ENCODE data around the gene EXOSC10. TPM values are rescaled to one million over a fixed set of nuclear protein-coding genes. Genes with fewer than 3 reads are reported as not detected.
A peak's percentile ranks its signal among the peaks of the same experiment; 100 is the strongest.

The EXOSC10 gene
- total and polyA plus RNA-seq, 2 of the 13 experiments (the other 11 are each of a cell fraction or from before 2014, with no cell fraction given): 48.4 to 67.6 TPM

- TF ChIP-seq TRIM22 (IDR thresholded peaks at IDR 0.05) (no peak), GPBP1L1 (CRISPR knock-in tag; IDR thresholded peaks at IDR 0.05) (no peak), RFX5 (IDR thresholded peaks at IDR 0.05; ENCODE audit: low read depth, low read length) (no peak), ZNF792 (CRISPR knock-in tag; IDR thresholded peaks at IDR 0.05) (no peak), HMGXB4 (CRISPR knock-in tag; IDR thresholded peaks at IDR 0.05; ENCODE audit: borderline replicate concordance in 1 of 2, low read depth in 1 of 2) (peak; percentile 28 to 62; a peak in 3 of 4 replicates), KDM3A (CRISPR knock-in tag; IDR thresholded peaks at IDR 0.05; ENCODE audit: low read depth) (peak; percentile 31; the same call in 1 of the 2 replicates), HINFP (CRISPR knock-in tag; IDR thresholded peaks at IDR 0.05; ENCODE audit: low read depth) (0 out of 2 replicates have a peak, but pooled peaks have one; percentile 44), MEIS2 (CRISPR knock-in tag; IDR thresholded peaks at IDR 0.05) (no peak), PHF5A (CRISPR knock-in tag; IDR thresholded peaks at IDR 0.05; ENCODE audit: low read depth, unreplicated experiment) (no peak), SMAD9 (CRISPR knock-in tag; IDR thresholded peaks at IDR 0.05) (no peak), NFYB (CRISPR knock-in tag; IDR thresholded peaks at IDR 0.05) (no peak), SRSF4 (IDR thresholded peaks at IDR 0.05; ENCODE audit: low read depth, low read length, poor library complexity, severe bottlenecking) (no peak), ZNF800 (CRISPR knock-in tag; IDR thresholded peaks at IDR 0.05) (no peak), HNRNPK (IDR thresholded peaks at IDR 0.05; ENCODE audit: low read depth, low read length, poor library complexity, severe bottlenecking) (no peak), KMT2A (CRISPR knock-in tag; IDR thresholded peaks at IDR 0.05) (no peak), HMG20B (CRISPR knock-in tag; conservative IDR thresholded peaks at IDR 0.05) (no peak), MIER2 (CRISPR knock-in tag; IDR thresholded peaks at IDR 0.05) (0 out of 2 replicates have a peak, but pooled peaks have one; percentile 15), ISL2 (CRISPR knock-in tag; IDR thresholded peaks at IDR 0.05) (0 out of 2 replicates have a peak, but pooled peaks have one; percentile 25), RBFOX2 (IDR thresholded peaks at IDR 0.05; ENCODE audit: low read depth, low read length) (peak; percentile 89), TEAD2 (CRISPR knock-in tag; IDR thresholded peaks at IDR 0.05) (no peak), FOXK1 (CRISPR knock-in tag; IDR thresholded peaks at IDR 0.05; ENCODE audit: borderline replicate concordance, low read depth) (no peak), TCF12 (IDR thresholded peaks at IDR 0.05) (no peak), TCF12 (CRISPR knock-in tag; IDR thresholded peaks at IDR 0.05) (no peak)
These were observed 52.9 kb downstream of the EXOSC10 start, which contains the start of gene MASP2 (continued) for GRCh38 chr1:11046625-11047365.

Measured in HepG2 (cell line).